Stimulated activated CD4-positive, alpha-beta T cell treated with anti-CD3 and anti-CD28 coated beads, TNF-alpha, amount 100 ng/mL, for 48 hours (primary cell): ENCODE data around the gene PTRH1.

Source experiments
- DNase-seq, 3 donors: peaks; one replicate each; pipeline ENCODE4 v3.0.0-alpha.2; 2020; ENCODE audit warnings: low read depth in 3 of 3

PTRH1 gene

GRCh38 chr9:127720031-127720864, 4.8 kb upstream of the PTRH1 start:
- DNase-seq = no peak

GRCh38 chr9:127717766-127718165, 2.3 kb upstream of the PTRH1 start:
- no peak for DNase-seq

DNA sequence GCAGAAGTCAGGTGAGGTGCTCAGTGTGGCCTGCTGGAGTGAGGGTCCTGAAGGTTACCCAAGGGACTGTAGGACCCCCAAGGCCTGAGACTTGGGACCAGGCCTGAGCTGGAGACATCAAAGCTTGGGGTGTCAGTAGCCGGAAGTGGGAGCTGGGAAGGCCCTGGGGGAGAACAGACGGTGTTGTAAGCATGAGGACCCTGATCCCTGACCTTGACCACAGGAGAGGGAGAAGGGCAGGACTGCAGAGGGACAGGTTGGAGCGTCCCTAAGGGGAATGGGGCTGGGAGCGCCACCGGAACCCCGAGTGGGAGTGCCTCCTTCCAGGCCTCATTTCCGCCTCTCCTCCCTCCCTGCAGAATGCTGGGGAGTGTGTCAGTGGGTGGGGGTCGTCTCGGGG, 949 bp upstream of the PTRH1 start:
- no peak for DNase-seq

DNA sequence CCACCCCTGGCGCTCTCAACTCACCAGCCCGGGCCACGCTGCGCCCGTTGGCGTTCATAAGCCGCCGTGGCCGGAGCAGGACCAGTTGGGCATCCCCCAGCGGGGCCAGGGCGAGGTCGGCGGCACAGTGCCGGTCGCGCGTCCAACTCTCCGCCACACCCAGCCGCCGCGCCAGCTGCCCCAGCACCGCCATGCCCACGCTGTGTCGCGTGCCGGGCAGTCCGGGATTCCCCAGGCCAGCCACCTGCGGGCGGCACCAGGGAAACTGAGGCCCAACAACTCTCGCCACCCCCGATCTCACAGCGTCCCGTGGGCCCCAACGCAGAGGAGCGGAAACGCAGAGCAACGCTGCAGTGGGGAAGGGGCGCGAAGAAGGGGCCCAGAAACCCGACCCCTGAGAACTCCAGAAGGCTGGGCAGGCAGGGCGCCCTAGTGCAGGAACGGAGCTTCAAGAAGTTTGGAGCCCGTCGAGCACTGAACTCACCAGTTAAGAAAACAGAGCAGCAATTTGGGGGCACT, 453 bp downstream of the PTRH1 start:
- no peak for DNase-seq

- DNase-seq = no peak
Observed at GRCh38 chr9:127714020-127714750, 1.3 kb downstream of the PTRH1 start.

- DNase-seq = no peak
Observed at GRCh38 chr9:127712867-127713266, 2.6 kb downstream of the PTRH1 start.

- DNase-seq = no peak
Observed at GRCh38 chr9:127712371-127712770, 3.1 kb downstream of the PTRH1 start.

- no peak for DNase-seq
Observed at GRCh38 chr9:127711831-127712274, 3.6 kb downstream of the PTRH1 start.

- DNase-seq = no peak
Observed at GRCh38 chr9:127711226-127711701, 4.2 kb downstream of the PTRH1 start.

GRCh38 chr9:127710204-127710783, 5.2 kb downstream of the PTRH1 start:
- DNase-seq = no peak

DNA sequence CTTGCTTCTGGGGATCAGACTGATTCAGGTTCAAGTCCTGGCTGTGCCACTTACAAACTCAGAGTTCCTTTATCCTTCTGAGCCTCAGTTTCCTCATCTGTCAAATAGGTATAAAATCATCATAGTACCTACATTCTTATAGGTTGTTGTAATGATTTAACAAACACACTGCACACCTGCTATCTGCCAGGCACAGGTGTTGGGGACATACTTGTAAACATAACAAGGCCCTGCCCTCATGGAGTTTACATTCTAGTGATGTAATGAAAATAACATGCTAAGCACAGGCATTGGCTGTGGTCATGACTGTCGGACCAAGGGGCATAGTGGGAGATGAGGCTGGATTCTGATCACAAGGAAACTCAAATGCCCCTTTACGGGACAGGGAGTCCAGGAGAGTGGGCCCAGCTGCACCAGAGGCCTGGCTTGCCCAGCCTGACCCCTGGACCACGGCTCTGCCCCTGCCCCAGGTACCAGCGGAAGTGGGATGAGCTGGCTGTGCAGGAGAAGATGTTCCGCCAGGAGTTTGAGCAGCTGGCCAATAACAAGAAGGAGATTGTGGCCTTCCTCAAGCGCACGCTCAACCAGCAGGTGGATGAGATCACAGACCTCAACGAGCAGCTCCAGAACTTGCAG, 6.4 kb downstream of the PTRH1 start:
- DNase-seq = no peak

- peak in 1 of 3 donors; percentile 19 for DNase-seq
Observed at GRCh38 chr9:127707766-127708165, 7.7 kb downstream of the PTRH1 start.

DNA sequence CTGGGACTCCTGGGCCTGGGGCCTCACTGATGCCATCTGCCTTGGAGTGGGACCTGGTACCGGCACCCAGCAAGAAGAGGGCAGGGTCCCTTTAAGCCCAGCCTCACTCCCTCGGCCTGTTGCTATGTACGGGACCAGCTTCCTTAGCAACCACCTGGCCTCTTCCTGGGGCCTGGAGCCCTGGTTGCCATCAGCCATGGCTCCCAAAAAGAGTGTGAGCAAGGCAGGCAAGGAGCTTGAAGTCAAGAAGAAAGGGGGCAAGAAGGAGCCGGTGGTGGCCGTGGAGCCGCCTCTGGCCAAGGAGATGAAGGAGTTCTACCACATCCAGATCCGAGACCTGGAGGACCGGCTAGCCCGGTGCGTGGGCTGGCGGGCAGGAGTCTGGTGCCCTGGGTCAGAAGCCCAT, 8.6 kb downstream of the PTRH1 start, which contains the start of gene CFAP157:
TSS of gene CFAP157 (plus strand) at position 153 of the 406 bp plus-strand sequence. CDS start at position 197, 44 bp downstream.
- no peak for DNase-seq

- DNase-seq = no peak
Observed at GRCh38 chr9:127705577-127706379, 9.7 kb downstream of the PTRH1 start.

DNA sequence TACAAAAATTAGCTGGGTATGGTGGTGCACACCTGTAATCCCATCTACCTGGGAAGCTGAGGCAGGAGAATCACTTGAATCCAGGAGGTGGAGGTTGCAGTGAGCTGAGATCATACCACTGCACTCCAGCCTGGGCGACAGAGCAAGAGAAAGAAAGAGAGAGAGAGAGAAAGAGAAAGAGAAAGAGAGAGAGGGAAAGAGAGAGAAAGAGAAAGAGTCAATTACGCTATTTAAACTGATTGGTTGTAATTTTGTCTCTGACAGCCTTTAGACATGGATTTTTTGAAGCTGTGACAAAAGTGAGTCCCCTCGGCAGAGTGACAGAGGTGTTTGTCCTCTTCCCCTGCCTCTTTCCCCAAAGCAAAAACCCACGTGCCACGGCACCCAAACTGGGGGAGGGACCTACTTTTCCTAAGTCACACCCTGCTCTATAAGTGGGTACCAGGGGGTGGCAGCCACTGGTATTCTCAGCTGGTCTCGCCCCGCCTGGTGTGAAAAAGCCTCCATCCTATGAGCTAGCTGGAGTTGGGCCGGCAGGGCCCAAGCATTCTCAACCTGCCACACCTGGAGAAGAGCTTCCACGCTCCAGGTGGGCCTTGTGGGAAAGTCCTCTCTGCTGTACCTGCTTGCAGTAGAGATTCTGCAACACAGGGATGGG, 12.0 kb downstream of the PTRH1 start:
- no peak for DNase-seq

GRCh38 chr9:127700594-127701255, 14.7 kb downstream of the PTRH1 start:
- no peak for DNase-seq

DNA sequence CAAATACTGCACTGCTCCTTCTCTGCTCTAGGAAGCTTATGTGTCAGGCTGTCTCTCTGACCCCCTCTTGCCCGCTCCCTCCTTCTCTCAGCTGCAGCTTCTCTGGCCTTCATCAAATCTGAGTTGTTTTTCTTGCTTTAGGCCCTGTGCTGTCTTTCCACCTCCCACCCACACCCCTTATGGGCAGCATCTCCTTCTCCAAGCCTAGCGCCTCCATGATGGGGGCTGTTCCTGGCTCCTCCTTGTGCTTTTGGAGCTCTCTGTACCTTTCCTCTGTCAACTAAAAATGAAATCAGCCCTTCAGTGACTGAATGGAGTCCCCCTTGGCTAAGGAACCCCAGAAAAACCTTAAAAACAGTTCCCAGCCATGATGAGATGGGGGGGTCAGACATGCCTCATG, 15.3 kb downstream of the PTRH1 start:
- DNase-seq = no peak

- peak; percentile 81 to 82 (median 81) for DNase-seq
Observed at GRCh38 chr9:127698985-127699670, 16.3 kb downstream of the PTRH1 start.

DNA sequence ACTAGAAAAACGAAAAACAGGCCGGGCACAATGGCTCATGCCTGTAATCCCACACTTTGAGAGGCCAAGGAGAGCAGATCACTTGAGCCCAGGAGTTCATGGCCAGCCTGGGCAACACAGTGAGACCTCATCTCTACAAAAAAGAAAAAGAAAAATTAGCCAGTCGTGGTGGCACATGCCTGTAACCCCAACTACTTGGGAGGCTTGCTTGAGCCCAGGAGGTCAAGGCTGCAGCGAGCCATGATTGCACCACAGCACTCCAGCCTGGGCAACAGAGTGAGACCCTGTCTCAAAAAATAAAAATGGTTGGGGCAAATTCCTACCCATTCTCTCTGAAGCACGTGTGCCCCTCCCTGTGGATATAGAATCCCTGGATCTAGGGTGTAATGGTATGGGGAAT, 17.1 kb downstream of the PTRH1 start:
- DNase-seq = no peak
